ENCODE data around the gene ULK2. TPM values are rescaled to one million over a fixed set of nuclear protein-coding genes. Genes with fewer than 3 reads are reported as not detected.

ULK2 gene
- total and polyA plus RNA-seq, 2 of the 13 experiments (the other 11 are each of a cell fraction or from before 2014, with no cell fraction given), result 0.01 TPM; not detected in 1

- 0 out of 2 replicates have a peak, but pooled peaks have one; percentile 34 for TF ChIP-seq ZNF816 (CRISPR knock-in tag; IDR thresholded peaks at IDR 0.05; ENCODE audit: borderline replicate concordance)
- TF ChIP-seq, protein P1, sequence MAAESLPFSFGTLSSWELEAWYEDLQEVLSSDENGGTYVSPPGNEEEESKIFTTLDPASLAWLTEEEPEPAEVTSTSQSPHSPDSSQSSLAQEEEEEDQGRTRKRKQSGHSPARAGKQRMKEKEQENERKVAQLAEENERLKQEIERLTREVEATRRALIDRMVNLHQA (CRISPR knock-in tag; IDR thresholded peaks at IDR 0.05), result no peak
- TF ChIP-seq POLR2A (IDR thresholded peaks at IDR 0.05; ENCODE audit: insufficient read depth in 1 of 2, low read depth in 2 of 2, low read length in 2 of 2), result no peak
- TF ChIP-seq, protein P2, sequence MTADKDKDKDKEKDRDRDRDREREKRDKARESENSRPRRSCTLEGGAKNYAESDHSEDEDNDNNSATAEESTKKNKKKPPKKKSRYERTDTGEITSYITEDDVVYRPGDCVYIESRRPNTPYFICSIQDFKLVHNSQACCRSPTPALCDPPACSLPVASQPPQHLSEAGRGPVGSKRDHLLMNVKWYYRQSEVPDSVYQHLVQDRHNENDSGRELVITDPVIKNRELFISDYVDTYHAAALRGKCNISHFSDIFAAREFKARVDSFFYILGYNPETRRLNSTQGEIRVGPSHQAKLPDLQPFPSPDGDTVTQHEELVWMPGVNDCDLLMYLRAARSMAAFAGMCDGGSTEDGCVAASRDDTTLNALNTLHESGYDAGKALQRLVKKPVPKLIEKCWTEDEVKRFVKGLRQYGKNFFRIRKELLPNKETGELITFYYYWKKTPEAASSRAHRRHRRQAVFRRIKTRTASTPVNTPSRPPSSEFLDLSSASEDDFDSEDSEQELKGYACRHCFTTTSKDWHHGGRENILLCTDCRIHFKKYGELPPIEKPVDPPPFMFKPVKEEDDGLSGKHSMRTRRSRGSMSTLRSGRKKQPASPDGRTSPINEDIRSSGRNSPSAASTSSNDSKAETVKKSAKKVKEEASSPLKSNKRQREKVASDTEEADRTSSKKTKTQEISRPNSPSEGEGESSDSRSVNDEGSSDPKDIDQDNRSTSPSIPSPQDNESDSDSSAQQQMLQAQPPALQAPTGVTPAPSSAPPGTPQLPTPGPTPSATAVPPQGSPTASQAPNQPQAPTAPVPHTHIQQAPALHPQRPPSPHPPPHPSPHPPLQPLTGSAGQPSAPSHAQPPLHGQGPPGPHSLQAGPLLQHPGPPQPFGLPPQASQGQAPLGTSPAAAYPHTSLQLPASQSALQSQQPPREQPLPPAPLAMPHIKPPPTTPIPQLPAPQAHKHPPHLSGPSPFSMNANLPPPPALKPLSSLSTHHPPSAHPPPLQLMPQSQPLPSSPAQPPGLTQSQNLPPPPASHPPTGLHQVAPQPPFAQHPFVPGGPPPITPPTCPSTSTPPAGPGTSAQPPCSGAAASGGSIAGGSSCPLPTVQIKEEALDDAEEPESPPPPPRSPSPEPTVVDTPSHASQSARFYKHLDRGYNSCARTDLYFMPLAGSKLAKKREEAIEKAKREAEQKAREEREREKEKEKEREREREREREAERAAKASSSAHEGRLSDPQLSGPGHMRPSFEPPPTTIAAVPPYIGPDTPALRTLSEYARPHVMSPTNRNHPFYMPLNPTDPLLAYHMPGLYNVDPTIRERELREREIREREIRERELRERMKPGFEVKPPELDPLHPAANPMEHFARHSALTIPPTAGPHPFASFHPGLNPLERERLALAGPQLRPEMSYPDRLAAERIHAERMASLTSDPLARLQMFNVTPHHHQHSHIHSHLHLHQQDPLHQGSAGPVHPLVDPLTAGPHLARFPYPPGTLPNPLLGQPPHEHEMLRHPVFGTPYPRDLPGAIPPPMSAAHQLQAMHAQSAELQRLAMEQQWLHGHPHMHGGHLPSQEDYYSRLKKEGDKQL (CRISPR knock-in tag; IDR thresholded peaks at IDR 0.05; ENCODE audit: low read depth), result no peak
- no peak for TF ChIP-seq HDAC2 (CRISPR knock-in tag; IDR thresholded peaks at IDR 0.05)
- no peak for TF ChIP-seq ARNT2 (CRISPR knock-in tag; IDR thresholded peaks at IDR 0.05; ENCODE audit: low read depth)
- TF ChIP-seq PATZ1 (CRISPR knock-in tag; IDR thresholded peaks at IDR 0.05), result peak; percentile 36; the same call in 1 of the 2 replicates
- TF ChIP-seq ZNF709 (CRISPR knock-in tag; IDR thresholded peaks at IDR 0.05), result no peak
- TF ChIP-seq, protein P3, sequence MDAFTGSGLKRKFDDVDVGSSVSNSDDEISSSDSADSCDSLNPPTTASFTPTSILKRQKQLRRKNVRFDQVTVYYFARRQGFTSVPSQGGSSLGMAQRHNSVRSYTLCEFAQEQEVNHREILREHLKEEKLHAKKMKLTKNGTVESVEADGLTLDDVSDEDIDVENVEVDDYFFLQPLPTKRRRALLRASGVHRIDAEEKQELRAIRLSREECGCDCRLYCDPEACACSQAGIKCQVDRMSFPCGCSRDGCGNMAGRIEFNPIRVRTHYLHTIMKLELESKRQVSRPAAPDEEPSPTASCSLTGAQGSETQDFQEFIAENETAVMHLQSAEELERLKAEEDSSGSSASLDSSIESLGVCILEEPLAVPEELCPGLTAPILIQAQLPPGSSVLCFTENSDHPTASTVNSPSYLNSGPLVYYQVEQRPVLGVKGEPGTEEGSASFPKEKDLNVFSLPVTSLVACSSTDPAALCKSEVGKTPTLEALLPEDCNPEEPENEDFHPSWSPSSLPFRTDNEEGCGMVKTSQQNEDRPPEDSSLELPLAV (CRISPR knock-in tag; conservative IDR thresholded peaks at IDR 0.05; ENCODE audit: low read depth), result no peak
- TF ChIP-seq SMARCC2 (IDR thresholded peaks at IDR 0.05), result no peak
- TF ChIP-seq HDAC1 (CRISPR knock-in tag; IDR thresholded peaks at IDR 0.05), result no peak
- peak; percentile 13; the same call in 1 of the 2 replicates for TF ChIP-seq CEBPG (CRISPR knock-in tag; IDR thresholded peaks at IDR 0.05)
- 0 out of 2 replicates have a peak, but pooled peaks have one; percentile 48 for TF ChIP-seq ZNF17 (CRISPR knock-in tag; IDR thresholded peaks at IDR 0.05)
- no peak for TF ChIP-seq CCAR2 (optimal IDR thresholded peaks at IDR 0.05; ENCODE audit: low read depth, low read length)
- TF ChIP-seq NFKB2 (CRISPR knock-in tag; IDR thresholded peaks at IDR 0.05; ENCODE audit: borderline replicate concordance), result peak; percentile 48; the same call in 1 of the 2 replicates
- TF ChIP-seq MEF2D (CRISPR knock-in tag; IDR thresholded peaks at IDR 0.05), result peak; percentile 37; the same call in 1 of the 2 replicates
- TF ChIP-seq, protein P4, sequence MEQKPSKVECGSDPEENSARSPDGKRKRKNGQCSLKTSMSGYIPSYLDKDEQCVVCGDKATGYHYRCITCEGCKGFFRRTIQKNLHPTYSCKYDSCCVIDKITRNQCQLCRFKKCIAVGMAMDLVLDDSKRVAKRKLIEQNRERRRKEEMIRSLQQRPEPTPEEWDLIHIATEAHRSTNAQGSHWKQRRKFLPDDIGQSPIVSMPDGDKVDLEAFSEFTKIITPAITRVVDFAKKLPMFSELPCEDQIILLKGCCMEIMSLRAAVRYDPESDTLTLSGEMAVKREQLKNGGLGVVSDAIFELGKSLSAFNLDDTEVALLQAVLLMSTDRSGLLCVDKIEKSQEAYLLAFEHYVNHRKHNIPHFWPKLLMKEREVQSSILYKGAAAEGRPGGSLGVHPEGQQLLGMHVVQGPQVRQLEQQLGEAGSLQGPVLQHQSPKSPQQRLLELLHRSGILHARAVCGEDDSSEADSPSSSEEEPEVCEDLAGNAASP (CRISPR knock-in tag; IDR thresholded peaks at IDR 0.05; ENCODE audit: borderline replicate concordance), result 0 out of 2 replicates have a peak, but pooled peaks have one; percentile 32
- TF ChIP-seq ZNF724P (CRISPR knock-in tag; IDR thresholded peaks at IDR 0.05; ENCODE audit: borderline replicate concordance), result no peak
Observed at GRCh38 chr17:19766421-19767270, 101.1 kb downstream of the ULK2 start (continued).

Data from HepG2 (cell line).